ENCODE data around the gene CNPY3. TPM values are rescaled to one million over a fixed set of nuclear protein-coding genes. Genes with fewer than 3 reads are reported as not detected.

The CNPY3 gene
- total and polyA plus RNA-seq, 10 of the 15 experiments (the other 5 are each of a cell fraction or from before 2014, with no cell fraction given), result 7.2 to 102 (median 73.6) TPM

GRCh38 chr6:42928986-42929820 lies at the start of gene CNPY3 (continued):
- TF ChIP-seq, protein P1, sequence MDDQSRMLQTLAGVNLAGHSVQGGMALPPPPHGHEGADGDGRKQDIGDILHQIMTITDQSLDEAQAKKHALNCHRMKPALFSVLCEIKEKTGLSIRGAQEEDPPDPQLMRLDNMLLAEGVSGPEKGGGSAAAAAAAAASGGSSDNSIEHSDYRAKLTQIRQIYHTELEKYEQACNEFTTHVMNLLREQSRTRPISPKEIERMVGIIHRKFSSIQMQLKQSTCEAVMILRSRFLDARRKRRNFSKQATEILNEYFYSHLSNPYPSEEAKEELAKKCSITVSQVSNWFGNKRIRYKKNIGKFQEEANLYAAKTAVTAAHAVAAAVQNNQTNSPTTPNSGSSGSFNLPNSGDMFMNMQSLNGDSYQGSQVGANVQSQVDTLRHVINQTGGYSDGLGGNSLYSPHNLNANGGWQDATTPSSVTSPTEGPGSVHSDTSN (IDR thresholded peaks at IDR 0.05; ENCODE audit: insufficient replicate concordance, low read depth, low read length), result no peak
- TF ChIP-seq NFIC (IDR thresholded peaks at IDR 0.05; ENCODE audit: low read depth, low read length), result no peak; the same call in 1 of the 2 replicates
- no peak; the same call in 1 of the 2 replicates for TF ChIP-seq ATF7 (IDR thresholded peaks at IDR 0.05; ENCODE audit: low read depth)
- TF ChIP-seq PAX5 (IDR thresholded peaks at IDR 0.05; ENCODE audit: borderline replicate concordance, low read depth, low read length), result no peak
- peak; percentile 97 for TF ChIP-seq SP1 (IDR thresholded peaks at IDR 0.05; ENCODE audit: low read depth, low read length)
- peak; percentile 65 for TF ChIP-seq TAF1 (IDR thresholded peaks at IDR 0.05; ENCODE audit: borderline replicate concordance, low read depth, low read length)
- 0 out of 2 replicates have a peak, but pooled peaks have one; percentile 57 for TF ChIP-seq ZBED1 (IDR thresholded peaks at IDR 0.05; ENCODE audit: borderline replicate concordance)
- TF ChIP-seq MEF2B (IDR thresholded peaks at IDR 0.05; ENCODE audit: partially characterized antibody, poor library complexity, severe bottlenecking), result no peak
- no peak for TF ChIP-seq SUZ12 (IDR thresholded peaks at IDR 0.05; ENCODE audit: unreplicated experiment)
- TF ChIP-seq, protein P2, sequence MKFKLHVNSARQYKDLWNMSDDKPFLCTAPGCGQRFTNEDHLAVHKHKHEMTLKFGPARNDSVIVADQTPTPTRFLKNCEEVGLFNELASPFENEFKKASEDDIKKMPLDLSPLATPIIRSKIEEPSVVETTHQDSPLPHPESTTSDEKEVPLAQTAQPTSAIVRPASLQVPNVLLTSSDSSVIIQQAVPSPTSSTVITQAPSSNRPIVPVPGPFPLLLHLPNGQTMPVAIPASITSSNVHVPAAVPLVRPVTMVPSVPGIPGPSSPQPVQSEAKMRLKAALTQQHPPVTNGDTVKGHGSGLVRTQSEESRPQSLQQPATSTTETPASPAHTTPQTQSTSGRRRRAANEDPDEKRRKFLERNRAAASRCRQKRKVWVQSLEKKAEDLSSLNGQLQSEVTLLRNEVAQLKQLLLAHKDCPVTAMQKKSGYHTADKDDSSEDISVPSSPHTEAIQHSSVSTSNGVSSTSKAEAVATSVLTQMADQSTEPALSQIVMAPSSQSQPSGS (IDR thresholded peaks at IDR 0.05; ENCODE audit: low read length), result no peak
- peak; percentile 96 for TF ChIP-seq FOS (IDR thresholded peaks at IDR 0.05; ENCODE audit: borderline replicate concordance, extremely low read depth, insufficient read length)
- TF ChIP-seq TARDBP (IDR thresholded peaks at IDR 0.05; ENCODE audit: borderline replicate concordance), result no peak; the same call in 1 of the 2 replicates
- TF ChIP-seq NKRF (conservative IDR thresholded peaks at IDR 0.05), result peak; percentile 96
- TF ChIP-seq EGR1 (IDR thresholded peaks at IDR 0.05; ENCODE audit: borderline replicate concordance in 1 of 2, low read depth in 2 of 2, low read length in 2 of 2), result 0 out of 3 replicates have a peak, but pooled peaks of 1 of the 2 experiments have one; percentile 41
- TF ChIP-seq NRF1 (conservative IDR thresholded peaks at IDR 0.05; ENCODE audit: low read depth, low read length), result peak; percentile 45
- no peak for TF ChIP-seq ZNF622 (IDR thresholded peaks at IDR 0.05)
- no peak for TF ChIP-seq CBX5 (IDR thresholded peaks at IDR 0.05; ENCODE audit: low read depth)
- TF ChIP-seq ZBTB11 (CRISPR knock-in tag; IDR thresholded peaks at IDR 0.05), result peak; percentile 75
- no peak for TF ChIP-seq ZBTB33 (IDR thresholded peaks at IDR 0.05)

Data from GM12878 (cell line).